ENCODE results near the gene TMTC3.

TMTC3 gene

DNA sequence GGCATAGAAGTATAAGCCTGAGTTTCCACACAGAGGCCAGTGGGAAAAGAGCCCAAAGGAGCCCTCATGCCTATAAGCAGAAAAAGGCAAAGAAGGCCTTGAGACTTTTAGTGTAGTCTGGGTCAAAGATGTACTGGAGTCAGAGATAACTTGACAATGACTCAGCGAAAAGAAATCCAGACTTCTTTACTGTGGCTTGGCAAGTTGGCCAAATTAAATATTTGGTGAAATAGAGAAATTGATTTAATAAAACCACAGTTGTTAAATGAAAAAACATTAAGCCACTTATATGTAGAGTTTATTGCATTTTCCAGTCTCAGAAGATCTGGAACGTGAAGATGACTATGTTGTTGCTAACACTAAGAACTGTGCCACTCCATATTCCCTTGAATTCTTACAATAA is 105.1 kb downstream of the TMTC3 start:
- FAIRE-seq = no peak
- no peak for DNase-seq (ENCODE audit: insufficient read length, low spot score)

DNA sequence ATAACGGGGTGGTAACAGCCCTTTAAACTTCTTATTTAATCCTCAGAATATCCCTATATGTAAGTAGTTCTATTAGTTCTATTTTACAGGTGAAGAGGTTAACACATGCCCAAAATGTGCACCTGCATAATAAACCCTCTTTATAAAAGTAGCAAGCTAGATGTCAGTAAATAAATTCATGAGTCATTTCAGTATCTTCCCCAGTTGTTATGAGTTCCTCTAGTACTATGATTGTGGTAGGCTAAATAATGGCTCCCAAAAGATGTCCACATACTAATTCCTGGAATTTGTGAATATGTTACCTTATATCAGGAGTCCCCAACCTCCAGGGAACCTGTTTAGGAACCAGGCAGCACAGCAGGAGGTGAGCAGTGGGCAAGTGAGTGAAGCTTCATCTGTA is 106.5 kb downstream of the TMTC3 start:
- no peak for TF ChIP-seq PAX5 (IDR thresholded peaks at IDR 0.05; ENCODE audit: insufficient read depth, low read length, severe bottlenecking)
- TF ChIP-seq POLR2AphosphoS5 (IDR thresholded peaks at IDR 0.05; ENCODE audit: low read depth, low read length) = no peak
- TF ChIP-seq TAF1 (IDR thresholded peaks at IDR 0.05; ENCODE audit: low read depth, low read length) = no peak
- no peak for TF ChIP-seq POLR2A (IDR thresholded peaks at IDR 0.05; ENCODE audit: low read depth, low read length)
- FAIRE-seq (no peak), DNase-seq (ENCODE audit: insufficient read length, low spot score) (no peak)

More for the DNA sequence above, 105.1 kb downstream of the TMTC3 start:
- TF ChIP-seq TAF1 (IDR thresholded peaks at IDR 0.05; ENCODE audit: low read depth, low read length) (no peak), SPI1 (IDR thresholded peaks at IDR 0.05; ENCODE audit: low read depth, low read length) (no peak), PAX5 (IDR thresholded peaks at IDR 0.05; ENCODE audit: insufficient read depth, low read length, severe bottlenecking) (no peak), POU2F2 (IDR thresholded peaks at IDR 0.05; ENCODE audit: low read depth, low read length) (no peak)

Data from GM12891 (cell line).